ENCODE measurements around the gene KIF1A.

Gene KIF1A

DNA sequence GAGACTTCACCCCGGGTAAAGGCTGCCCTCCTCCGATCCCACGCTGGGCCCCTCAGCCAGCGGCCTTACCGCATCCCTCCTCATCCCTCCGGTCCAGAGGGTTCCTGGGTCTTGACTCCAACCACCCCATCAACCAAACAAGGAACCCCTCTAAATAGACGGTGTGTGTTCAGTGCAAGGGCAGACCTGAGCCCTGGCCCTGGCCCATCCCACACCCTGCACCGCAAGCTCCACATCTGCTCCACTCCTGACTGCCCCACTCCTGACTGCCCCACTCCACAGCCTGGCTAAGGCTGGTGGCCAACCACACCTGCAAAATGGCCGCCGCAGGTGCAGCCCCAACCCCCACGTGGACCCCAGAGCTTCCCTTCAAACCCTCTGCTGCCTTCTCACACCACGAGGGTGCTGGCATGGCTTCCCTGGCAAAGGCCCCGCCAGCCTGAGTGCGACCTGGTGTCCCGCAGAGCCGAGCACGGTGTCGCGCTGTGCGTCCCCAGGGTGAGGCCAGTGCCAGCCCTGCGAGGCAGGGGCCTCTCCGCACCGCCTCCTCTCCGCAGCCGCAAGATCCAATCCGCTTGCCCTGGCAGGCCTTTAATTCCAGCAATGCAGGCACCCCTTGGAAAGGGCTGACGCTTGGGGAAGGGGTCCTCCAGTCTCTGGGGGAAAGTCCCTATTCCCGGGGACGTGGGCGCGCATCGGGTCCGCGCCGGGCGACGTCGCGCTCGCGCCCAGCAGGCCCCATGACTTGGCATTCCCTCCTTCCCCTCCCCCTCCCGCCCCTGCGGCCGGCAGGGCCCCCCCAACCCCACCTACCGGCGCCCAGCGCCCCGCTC lies 1.5 kb downstream of the KIF1A start:
- no peak for DNase-seq (ENCODE audit: low spot score)

DNA sequence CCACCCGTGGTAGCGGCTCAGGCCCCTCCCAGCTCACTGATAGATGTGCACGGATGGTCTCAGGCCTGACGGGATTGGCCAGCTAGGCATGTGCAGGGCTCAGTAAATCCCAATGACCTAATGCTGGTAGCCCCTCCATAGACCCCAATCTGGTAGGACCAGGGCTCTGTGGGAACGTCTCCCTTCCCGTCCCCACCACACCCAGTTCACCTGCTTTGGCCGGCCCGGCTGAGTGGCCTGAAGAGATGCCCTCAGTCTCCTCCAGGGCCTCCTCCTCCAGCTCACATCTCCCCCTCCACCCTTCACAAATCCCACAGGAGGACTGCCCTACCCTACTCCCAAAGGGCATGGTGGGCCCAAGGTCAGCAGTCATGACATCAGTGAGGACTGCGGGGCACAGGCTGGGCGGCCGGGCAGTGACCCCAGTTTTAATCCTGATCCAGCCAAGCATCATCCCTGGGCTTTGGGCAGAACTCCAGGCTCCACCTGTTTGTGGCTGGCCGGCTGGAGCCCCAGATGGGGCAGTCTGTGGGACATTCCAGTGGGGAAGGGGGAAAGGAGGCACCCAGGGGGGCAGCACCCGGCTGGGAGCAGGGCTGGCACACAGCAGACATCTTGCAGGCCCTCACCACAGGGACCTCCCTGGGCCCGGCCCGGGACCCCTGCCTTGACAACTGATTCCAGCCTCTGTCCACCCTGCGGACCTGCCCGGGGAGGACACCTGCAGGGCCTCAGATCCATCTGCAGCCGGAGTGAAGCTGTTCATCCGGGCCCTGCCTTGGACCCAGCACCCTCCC lies 2.3 kb downstream of the KIF1A start:
- DNase-seq (ENCODE audit: low spot score) = no peak

GRCh38 chr2:240816584-240817495 lies 3.2 kb downstream of the KIF1A start:
- no peak for DNase-seq (ENCODE audit: low spot score)

DNA sequence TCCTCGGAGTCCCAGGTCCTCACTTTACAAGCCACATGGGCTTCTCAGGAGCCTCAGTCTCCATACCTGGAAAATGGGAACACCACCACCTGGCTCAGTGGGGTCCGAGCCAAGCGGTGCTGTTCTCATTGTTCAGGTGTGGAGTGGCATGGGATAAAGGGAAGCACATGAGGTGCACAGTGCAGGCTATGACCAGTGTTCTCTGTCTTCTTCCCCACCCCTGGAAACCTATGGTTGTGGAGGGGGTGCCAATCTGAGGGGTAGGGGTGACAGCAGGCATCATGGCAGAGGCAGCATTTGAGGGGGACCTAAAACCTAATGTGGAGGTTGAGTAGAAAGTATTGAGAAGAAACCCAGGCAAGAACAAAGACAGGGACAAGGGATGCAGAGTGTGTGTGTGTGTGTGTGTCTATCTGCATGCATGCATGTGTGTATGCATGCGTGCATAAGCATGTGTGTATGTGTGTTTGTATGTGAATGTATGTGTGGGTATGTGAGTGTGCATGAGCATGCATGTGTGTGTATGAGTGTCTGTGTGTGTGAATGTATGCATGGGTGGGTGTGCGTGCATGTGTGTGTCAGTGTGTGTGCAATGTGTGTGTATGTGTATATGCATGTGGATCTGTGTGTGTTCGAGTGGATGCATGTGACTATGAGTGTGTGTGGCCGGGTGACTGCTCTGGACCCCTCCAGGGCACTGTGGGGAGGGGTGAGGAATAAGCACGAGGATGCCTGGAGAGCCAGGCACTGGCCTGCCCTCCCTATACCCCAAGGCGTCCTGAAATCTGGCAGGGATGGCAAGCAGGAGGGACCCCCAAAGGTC lies 4.0 kb downstream of the KIF1A start:
- no peak for DNase-seq (ENCODE audit: low spot score)

DNA sequence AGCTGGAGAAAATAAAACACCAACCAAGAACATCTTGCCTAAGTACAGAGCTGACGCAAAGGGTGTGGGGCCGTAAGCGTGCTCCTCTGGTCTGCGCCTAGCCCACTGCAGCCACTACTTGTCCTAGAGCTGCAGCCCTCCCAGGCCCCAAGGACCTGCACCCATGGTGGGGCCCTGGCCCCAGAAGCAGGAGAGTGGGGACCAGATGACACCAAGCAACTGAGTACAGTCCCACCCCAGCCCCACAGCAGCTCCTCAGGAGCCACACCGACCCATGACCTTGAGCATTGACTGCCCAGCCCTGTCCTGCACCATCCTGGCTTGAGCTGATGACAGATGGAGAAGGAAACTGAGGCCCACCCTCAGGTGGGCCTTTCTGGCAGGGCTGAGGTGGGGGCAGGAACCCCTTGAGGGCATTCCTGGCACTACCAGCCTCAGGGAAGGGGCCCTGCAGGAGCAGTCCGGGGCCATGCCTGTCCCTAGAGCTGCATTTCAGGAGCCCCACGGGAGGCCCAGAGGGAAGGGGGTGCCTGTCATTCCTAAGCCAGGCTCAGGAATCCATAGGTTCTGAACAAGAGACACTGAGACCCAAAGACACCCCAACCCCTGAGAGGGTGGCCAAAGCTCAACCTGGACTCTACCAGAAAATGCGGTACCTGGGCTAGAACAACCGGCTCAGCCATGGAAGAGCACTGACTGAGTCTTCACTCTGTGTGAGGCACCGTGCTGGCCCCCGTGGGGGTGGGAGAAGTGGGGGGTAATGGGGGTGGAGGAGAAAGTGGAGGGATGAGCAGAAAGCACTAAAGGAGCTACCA lies 4.9 kb downstream of the KIF1A start:
- DNase-seq (ENCODE audit: low spot score) = no peak

DNA sequence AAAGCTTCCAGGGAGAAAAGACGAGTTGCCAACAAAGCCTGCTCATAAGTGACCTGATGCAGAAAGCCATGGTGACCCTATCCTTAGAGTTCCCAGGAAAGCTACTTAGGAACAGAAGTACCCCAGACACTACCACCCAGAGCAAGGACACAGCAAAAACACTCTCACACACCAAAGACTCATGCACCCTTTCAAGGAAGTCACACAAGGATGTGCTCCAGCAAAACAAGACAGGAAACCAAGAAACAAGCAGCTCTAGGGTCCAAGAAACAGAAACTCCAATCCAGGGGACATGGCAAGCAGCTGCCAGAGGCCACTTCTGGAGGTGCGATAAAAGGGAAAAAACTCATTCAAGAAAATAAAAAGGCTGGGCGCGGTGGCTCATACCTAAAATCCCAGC lies 5.7 kb downstream of the KIF1A start:
- no peak for DNase-seq (ENCODE audit: low spot score)

DNA sequence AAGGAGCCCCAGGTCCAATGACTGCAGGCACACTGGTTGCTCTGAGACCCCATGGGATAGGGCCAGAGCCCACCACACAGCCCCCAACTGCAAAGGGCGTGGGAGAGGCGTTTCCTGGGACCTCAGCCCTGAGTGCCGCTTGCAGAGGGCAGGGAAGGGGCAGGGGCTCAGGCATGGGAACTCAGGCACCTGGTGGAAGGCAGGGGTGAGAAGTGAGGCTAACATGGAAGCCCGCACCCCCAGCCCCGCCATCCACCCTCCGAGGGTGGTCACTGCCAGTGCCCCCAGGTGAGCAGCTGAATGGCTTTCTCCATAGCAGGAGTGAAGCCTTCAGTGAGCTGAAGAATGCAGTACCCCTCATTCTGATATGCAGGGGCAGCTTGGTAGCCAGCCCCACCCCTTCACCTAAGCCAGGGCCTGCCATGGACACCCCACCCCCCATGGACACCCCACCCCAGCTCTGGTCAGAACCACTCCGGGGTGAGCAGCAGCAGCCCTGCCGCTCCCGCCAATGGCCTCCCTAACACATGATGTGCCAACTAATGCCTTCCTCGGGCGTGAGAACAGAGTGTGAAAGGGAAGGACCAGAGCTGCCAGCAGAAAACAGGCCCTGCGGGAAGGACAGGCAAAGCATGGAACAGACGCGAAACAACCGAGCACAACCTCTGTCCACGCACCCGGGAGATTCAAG lies 6.6 kb downstream of the KIF1A start:
- no peak for DNase-seq (ENCODE audit: low spot score)

GRCh38 chr2:240812721-240813120 lies 7.3 kb downstream of the KIF1A start:
- no peak for DNase-seq (ENCODE audit: low spot score)

DNA sequence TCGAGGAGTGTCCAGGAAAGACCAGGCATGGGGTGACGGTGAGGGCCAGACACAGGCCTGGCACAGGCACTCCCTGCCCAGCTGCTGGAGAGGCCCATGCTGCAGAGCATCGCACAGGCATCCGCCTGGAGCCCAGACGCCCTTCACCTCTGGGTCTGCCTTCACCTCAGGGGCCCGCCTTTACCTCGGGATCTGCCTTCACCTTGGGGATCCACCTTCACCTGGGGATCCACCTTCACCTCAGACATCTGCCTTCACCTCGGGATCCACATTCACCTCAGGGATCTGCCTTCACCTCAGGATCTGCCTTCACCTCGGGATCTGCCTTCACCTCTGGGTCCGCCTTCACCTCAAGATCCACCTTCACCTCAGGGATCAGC lies 7.7 kb downstream of the KIF1A start:
- no peak for DNase-seq (ENCODE audit: low spot score)

GRCh38 chr2:240811346-240812300 lies 8.4 kb downstream of the KIF1A start:
- DNase-seq (ENCODE audit: low spot score) = no peak

- DNase-seq (ENCODE audit: low spot score) = no peak
Measured at GRCh38 chr2:240810621-240811020, 9.4 kb downstream of the KIF1A start.

DNA sequence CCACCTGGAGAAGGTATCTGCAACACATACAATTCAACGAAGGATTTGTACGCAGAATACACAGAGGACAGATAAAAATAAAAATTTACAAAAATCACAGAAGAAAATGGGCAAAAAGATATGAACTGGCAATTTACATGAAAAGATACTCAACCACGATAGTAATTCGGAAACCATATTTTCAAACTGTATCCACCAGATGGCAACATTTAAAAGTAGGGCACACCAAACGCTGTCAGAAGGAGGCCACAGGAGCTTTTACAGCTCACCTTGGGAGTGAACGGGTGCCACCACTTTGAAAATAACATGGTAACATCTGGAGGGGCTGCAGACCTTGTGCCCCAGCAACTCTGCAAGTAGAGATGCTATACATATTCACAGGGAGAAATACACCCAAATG lies 9.8 kb downstream of the KIF1A start:
- no peak for DNase-seq (ENCODE audit: low spot score)

DNA sequence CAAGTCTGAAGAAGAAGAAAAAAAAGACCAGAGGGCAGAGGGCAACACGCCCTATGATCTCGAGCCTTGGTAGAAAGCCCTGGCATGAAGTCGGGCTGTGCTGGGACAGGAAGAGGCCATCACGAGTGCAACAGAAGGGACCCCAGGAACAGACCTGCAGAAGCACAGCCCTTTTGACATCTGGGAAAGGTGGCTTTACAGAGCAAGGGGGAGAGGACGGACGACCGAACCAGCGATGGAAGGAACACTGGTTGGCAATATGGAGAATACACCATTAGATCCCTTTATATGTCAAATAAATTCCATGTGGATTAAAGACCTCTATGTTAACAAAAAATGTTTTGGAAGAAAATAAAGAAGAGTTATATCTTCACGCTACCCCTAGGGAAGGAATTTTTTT lies 10.7 kb downstream of the KIF1A start:
- DNase-seq (ENCODE audit: low spot score) = no peak

GRCh38 chr2:240806459-240806858 lies 13.6 kb downstream of the KIF1A start:
- no peak for DNase-seq (ENCODE audit: low spot score)

- no peak for DNase-seq (ENCODE audit: low spot score)
Measured at GRCh38 chr2:240806006-240806405, 14.0 kb downstream of the KIF1A start.

- no peak for DNase-seq (ENCODE audit: low spot score)
Measured at GRCh38 chr2:240803191-240803590, 16.8 kb downstream of the KIF1A start.

DNA sequence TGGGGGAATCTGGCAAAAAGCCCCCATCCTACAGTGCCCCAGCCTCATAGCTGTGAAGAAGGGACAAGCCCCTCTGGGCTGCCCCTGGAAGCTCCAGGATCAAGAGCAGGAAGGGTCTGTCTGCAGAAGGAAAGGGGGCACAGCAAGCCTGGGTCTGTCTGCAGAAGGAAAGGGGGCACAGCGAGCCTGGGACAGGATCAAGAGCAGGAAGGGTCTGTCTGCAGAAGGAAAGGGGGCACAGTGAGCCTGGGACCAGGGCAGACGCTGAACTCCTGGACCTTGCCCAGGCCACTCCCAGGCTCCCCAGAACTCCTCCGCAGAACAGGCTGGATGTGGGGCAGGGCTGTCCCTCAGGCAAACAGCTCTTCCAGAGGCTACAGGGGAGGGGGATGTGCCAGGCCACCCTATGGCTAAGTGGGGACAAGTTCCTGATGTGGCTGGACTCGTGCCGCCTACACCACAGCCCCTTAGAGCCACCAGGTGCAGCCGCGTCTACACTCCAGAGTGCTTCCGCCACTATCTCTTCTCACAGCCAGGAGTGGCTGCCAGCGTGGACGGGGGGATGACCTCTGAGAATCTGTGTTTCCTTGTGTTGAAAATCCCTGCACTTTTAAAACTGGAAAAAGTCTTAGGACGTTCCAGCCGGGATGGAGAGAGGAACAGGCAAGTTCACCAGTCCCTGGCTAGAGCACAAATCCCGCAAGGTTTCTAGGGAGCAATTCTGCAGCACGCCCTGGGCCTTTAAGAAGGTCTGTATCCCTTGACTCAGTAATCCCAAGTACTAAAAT lies 20.8 kb downstream of the KIF1A start:
- no peak for DNase-seq (ENCODE audit: low spot score)

GRCh38 chr2:240798327-240798905 lies 21.6 kb downstream of the KIF1A start:
- DNase-seq (ENCODE audit: low spot score) = no peak

All from kidney capillary endothelial cell (primary cell).